K562 (cell line): ENCODE measurements around the gene ZNF618. TPM values are rescaled to one million over a fixed set of nuclear protein-coding genes. Genes with fewer than 3 reads are reported as not detected.
A peak's percentile ranks its signal among the peaks of the same experiment; 100 is the strongest.

Experiments
- FOXK2 ChIP-seq, 2 experiments: fragments of 450-650 bp; IDR thresholded peaks in 1 of 2; conservative IDR thresholded peaks in 1 of 2; 2 replicates each; pipeline ENCODE4 v1.6.1; 2016; ENCODE audit warnings: low read depth in 2 of 2, mild to moderate bottlenecking in 1 of 2
- FOXM1 ChIP-seq, 2 experiments: fragments of 450-650 bp in 1 of 2; sonication (generic) in 1 of 2; formaldehyde crosslinking in 1 of 2; IDR thresholded peaks; 2 replicates each; pipeline versions ENCODE4 v1.6.1 to v1.9.0; 2017 to 2022; ENCODE audit warnings: low read depth in 2 of 2, mild to moderate bottlenecking in 2 of 2, missing genetic modification reagents in 1 of 2, moderate library complexity in 1 of 2
- GTF2F1 ChIP-seq: IDR thresholded peaks from 2 replicates; pipeline ENCODE4 v1.6.1; 2011; ENCODE audit warnings: low read depth, low read length, improper control_type of control experiment
- KDM5B ChIP-seq: fragments of 200-600 bp; sonication (generic); IDR thresholded peaks from 2 replicates; pipeline ENCODE4 v1.6.1; 2012; ENCODE audit warnings: low read depth, mild to moderate bottlenecking, moderate library complexity, low read length, control low read depth, inconsistent platforms; ENCODE audit not compliant: insufficient replicate concordance
- MAFF ChIP-seq: IDR thresholded peaks from 2 replicates; pipeline ENCODE4 v1.6.1; 2012; ENCODE audit warnings: low read length, improper control_type of control experiment
- MTA1 ChIP-seq: fragments of 450-650 bp; IDR thresholded peaks from 2 replicates; pipeline ENCODE4 v1.6.1; 2017; ENCODE audit warnings: borderline replicate concordance
- POLR2G ChIP-seq: fragments of 200-400 bp; formaldehyde crosslinking; IDR thresholded peaks from 2 replicates; pipeline ENCODE4 v1.6.1; 2017; ENCODE audit warnings: low read depth, mild to moderate bottlenecking, antibody characterized with exemption, low read length, moderate library complexity
- RBM15 ChIP-seq: fragments of 200-400 bp; formaldehyde crosslinking; IDR thresholded peaks from 2 replicates; pipeline ENCODE4 v1.6.1; 2018; ENCODE audit warnings: mild to moderate bottlenecking, low read length, moderate library complexity; ENCODE audit not compliant: insufficient read depth
- RUNX1 ChIP-seq: sonication (generic); IDR thresholded peaks from 2 replicates; pipeline ENCODE4 v1.6.1; 2016; ENCODE audit warnings: antibody characterized with exemption, low read depth
- TOE1 ChIP-seq, 2 experiments: fragments of 450-650 bp in 1 of 2; sonication (generic) in 1 of 2; formaldehyde crosslinking in 1 of 2; IDR thresholded peaks; 2 replicates each; pipeline versions ENCODE4 v1.7.1 to v1.8.0; 2016 to 2022; ENCODE audit warnings: borderline replicate concordance in 2 of 2, mild to moderate bottlenecking in 2 of 2, antibody characterized with exemption in 1 of 2, inconsistent platforms in 1 of 2, low read depth in 1 of 2, missing genetic modification reagents in 1 of 2, moderate library complexity in 1 of 2
- ZNF274 ChIP-seq: IDR thresholded peaks from 2 replicates; pipeline ENCODE4 v1.6.1; 2011; ENCODE audit warnings: low read depth, mild to moderate bottlenecking, low read length, moderate library complexity, borderline replicate concordance
- ZNF3 ChIP-seq: fragments of 250-450 bp; sonication (Bioruptor Pico); IDR thresholded peaks from 2 replicates; pipeline ENCODE4 v1.5.0; 2021; ENCODE audit warnings: mild to moderate bottlenecking, moderate library complexity
- ZNF316 ChIP-seq: fragments of 450-650 bp; IDR thresholded peaks from 2 replicates; pipeline ENCODE4 v1.6.1; 2016
- ZNF79 ChIP-seq: fragments of 250-450 bp; sonication (Bioruptor Pico); IDR thresholded peaks from 2 replicates; pipeline ENCODE4 v1.4.0; 2020; ENCODE audit warnings: low read depth, mild to moderate bottlenecking, moderate library complexity
- polyA plus RNA-seq, 8 experiments: library from polyadenylated mRNA; depleted of rRNA in 4 of 8; stranded (reverse) in 5 of 8; unstranded in 3 of 8; fragments of >200 nt; fragmentation: Nextera tagmentation in 2 of 8; fragmentation: Illumina TruSeq in 1 of 8; extraction: Ambion mirVana in 2 of 8; extraction: Trizol in 1 of 8; gene quantifications; 2 replicates each; pipeline versions ENCODE4 v1.2.1 to v1.2.3, GENCODE V29; 2011 to 2014; ENCODE audit warnings: inconsistent platforms in 1 of 8, missing spikeins in 1 of 8
- total RNA-seq, 7 experiments: library from RNA; depleted of rRNA in 6 of 7; stranded (reverse); fragments of >200 nt in 6 of 7; fragmentation: Illumina TruSeq in 2 of 7; extraction: Trizol in 2 of 7; gene quantifications; 2 replicates each; pipeline versions ENCODE4 v1.2.1 to v1.2.3, GENCODE V29; 2011 to 2021; ENCODE audit warnings: low replicate concordance in 1 of 7
- TF ChIP-seq, protein P1 (sequence below): IDR thresholded peaks from 2 replicates; pipeline ENCODE4 v1.6.1; 2012; ENCODE audit warnings: low read depth, low read length, improper control_type of control experiment, borderline replicate concordance
- TF ChIP-seq, protein P2 (sequence below): fragments of 450-650 bp; IDR thresholded peaks from 2 replicates; pipeline ENCODE4 v1.6.1; 2018; ENCODE audit warnings: mild to moderate bottlenecking, low read depth; ENCODE audit not compliant: partially characterized antibody
- TF ChIP-seq, protein P3 (sequence below): sonication (generic); formaldehyde crosslinking; IDR thresholded peaks from 2 replicates; pipeline ENCODE4 v1.8.0; 2023; ENCODE audit warnings: missing genetic modification reagents, mild to moderate bottlenecking, borderline replicate concordance

The ZNF618 gene
- total and polyA plus RNA-seq, 9 of the 15 experiments (the other 6 are each of a cell fraction or from before 2014, with no cell fraction given), result 0.08 to 13.7 (median 3.4) TPM

DNA sequence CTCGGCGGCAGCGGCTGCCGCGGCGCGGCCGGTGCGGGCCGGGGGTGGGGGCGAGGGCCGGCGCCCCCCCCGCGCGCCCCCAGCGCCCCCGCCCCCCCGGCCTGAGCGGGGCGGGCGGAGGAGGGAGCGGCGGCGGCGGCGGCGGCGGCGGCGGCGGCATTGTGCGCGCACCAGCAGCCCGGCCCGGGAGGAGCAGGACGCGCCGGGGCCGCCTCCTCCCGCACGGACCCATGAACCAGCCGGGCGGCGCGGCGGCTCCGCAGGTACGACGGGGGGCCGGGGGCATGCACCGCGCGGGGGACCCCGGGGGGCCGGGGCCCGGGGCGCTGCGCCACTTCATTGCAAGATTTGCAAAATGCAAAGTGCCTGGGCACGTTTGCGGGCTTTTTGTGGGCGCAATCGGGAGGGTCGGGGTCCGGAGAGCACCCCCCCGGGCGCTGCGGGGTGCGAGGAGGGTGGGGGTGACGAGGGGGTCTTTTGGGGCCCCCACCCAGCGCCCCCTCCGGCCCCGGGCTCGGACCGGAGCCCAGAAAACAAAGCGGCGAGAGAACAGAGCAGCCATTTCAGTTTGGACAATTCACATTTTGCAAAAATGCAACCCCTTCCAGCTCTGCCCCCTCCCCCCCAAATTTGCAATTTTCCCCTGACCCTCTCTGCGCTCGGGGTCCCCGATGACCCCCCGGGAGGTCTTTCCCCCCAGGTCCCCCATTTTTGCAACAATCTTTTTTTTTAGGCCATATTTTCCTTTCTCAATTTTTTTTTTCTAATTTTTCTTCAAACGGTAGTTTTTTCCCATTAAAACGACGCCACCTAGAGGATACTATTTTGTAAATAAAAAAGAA lies at the start of gene ZNF618 (continued):
- TF ChIP-seq ZNF3 (CRISPR knock-in tag) (no peak), TOE1 (IDR thresholded peaks at IDR 0.05; ENCODE audit: borderline replicate concordance) (no peak), TOE1 (CRISPR knock-in tag; IDR thresholded peaks at IDR 0.05; ENCODE audit: borderline replicate concordance, low read depth) (no peak), MTA1 (0 out of 2 replicates have a peak, but pooled peaks have one; percentile 20), GTF2F1 (no peak), FOXK2 (conservative IDR thresholded peaks at IDR 0.05 in 1 of 2, IDR thresholded peaks at IDR 0.05 in 1 of 2; ENCODE audit: low read depth in 2 of 2) (0 out of 4 replicates have a peak, but pooled peaks of 1 of the 2 experiments have one; percentile 16), ZNF316 (no peak), POLR2G (peak; percentile 61), ZNF79 (CRISPR knock-in tag) (no peak), RUNX1 (no peak), MAFF (no peak), RBM15 (no peak), ZNF274 (no peak), KDM5B (no peak), FOXM1 (IDR thresholded peaks at IDR 0.05; ENCODE audit: low read depth) (0 out of 2 replicates have a peak, but pooled peaks have one; percentile 32), FOXM1 (CRISPR knock-in tag; IDR thresholded peaks at IDR 0.05; ENCODE audit: low read depth) (no peak)
- TF ChIP-seq, protein P1, sequence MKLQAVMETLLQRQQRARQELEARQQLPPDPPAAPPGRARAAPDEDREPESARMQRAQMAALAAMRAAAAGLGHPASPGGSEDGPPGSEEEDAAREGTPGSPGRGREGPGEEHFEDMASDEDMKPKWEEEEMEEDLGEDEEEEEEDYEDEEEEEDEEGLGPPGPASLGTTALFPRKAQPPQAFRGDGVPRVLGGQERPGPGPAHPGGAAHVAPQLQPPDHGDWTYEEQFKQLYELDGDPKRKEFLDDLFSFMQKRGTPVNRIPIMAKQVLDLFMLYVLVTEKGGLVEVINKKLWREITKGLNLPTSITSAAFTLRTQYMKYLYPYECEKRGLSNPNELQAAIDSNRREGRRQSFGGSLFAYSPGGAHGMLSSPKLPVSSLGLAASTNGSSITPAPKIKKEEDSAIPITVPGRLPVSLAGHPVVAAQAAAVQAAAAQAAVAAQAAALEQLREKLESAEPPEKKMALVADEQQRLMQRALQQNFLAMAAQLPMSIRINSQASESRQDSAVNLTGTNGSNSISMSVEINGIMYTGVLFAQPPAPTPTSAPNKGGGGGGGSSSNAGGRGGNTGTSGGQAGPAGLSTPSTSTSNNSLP, result peak; percentile 96
- TF ChIP-seq, protein P2, sequence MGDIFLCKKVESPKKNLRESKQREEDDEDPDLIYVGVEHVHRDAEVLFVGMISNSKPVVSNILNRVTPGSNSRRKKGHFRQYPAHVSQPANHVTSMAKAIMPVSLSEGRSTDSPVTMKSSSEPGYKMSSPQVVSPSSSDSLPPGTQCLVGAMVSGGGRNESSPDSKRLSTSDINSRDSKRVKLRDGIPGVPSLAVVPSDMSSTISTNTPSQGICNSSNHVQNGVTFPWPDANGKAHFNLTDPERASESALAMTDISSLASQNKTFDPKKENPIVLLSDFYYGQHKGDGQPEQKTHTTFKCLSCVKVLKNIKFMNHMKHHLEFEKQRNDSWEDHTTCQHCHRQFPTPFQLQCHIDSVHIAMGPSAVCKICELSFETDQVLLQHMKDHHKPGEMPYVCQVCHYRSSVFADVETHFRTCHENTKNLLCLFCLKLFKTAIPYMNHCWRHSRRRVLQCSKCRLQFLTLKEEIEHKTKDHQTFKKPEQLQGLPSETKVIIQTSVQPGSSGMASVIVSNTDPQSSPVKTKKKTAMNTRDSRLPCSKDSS, result no peak
- TF ChIP-seq, protein P3, sequence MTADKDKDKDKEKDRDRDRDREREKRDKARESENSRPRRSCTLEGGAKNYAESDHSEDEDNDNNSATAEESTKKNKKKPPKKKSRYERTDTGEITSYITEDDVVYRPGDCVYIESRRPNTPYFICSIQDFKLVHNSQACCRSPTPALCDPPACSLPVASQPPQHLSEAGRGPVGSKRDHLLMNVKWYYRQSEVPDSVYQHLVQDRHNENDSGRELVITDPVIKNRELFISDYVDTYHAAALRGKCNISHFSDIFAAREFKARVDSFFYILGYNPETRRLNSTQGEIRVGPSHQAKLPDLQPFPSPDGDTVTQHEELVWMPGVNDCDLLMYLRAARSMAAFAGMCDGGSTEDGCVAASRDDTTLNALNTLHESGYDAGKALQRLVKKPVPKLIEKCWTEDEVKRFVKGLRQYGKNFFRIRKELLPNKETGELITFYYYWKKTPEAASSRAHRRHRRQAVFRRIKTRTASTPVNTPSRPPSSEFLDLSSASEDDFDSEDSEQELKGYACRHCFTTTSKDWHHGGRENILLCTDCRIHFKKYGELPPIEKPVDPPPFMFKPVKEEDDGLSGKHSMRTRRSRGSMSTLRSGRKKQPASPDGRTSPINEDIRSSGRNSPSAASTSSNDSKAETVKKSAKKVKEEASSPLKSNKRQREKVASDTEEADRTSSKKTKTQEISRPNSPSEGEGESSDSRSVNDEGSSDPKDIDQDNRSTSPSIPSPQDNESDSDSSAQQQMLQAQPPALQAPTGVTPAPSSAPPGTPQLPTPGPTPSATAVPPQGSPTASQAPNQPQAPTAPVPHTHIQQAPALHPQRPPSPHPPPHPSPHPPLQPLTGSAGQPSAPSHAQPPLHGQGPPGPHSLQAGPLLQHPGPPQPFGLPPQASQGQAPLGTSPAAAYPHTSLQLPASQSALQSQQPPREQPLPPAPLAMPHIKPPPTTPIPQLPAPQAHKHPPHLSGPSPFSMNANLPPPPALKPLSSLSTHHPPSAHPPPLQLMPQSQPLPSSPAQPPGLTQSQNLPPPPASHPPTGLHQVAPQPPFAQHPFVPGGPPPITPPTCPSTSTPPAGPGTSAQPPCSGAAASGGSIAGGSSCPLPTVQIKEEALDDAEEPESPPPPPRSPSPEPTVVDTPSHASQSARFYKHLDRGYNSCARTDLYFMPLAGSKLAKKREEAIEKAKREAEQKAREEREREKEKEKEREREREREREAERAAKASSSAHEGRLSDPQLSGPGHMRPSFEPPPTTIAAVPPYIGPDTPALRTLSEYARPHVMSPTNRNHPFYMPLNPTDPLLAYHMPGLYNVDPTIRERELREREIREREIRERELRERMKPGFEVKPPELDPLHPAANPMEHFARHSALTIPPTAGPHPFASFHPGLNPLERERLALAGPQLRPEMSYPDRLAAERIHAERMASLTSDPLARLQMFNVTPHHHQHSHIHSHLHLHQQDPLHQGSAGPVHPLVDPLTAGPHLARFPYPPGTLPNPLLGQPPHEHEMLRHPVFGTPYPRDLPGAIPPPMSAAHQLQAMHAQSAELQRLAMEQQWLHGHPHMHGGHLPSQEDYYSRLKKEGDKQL (CRISPR knock-in tag), result no peak
